K562 (cell line): Measurements from ENCODE around the gene PLTP. TPM values are rescaled to one million over a fixed set of nuclear protein-coding genes. Genes with fewer than 3 reads are reported as not detected.
A peak's percentile ranks its signal among the peaks of the same experiment; 100 is the strongest.

Experiments used
- ATAC-seq: fragments of 200-7000 bp; cut with Tn5 transposase; 3 replicates; pipeline ENCODE4 v1.9.1; 2020; ENCODE audit warnings: moderate library complexity
- Bru-seq: library from RNA; stranded (reverse); fragments of 400-500 nt; gene quantifications from one replicate; lab custom pipeline; 2021; lab: Mats Ljungman, UMichigan
- BruChase-seq, 2 experiments: library from RNA; stranded (reverse); fragments of 400-500 nt; gene quantifications; one replicate each; lab custom pipeline; 2021; lab: Mats Ljungman, UMichigan
- BruUV-seq: library from RNA; stranded (reverse); fragments of 400-500 nt; replicated peaks from 2 replicates; lab custom pipeline; 2021; lab: Mats Ljungman, UMichigan
- CTCF ChIA-PET: fragments of 300-600 bp; formaldehyde crosslinking; extraction: SDS; loops from one replicate; lab custom pipeline; 2021; ENCODE audit warnings: low intra/inter-chr PET ratio; lab: Yijun Ruan, JAX
- POLR2A ChIA-PET: fragments of 300-600, 350-650 bp; sonication (Branson Sonifier 250); formaldehyde crosslinking; extraction: SDS; loops from one replicate; lab custom pipeline; 2021; ENCODE audit warnings: antibody characterized with exemption, inconsistent platforms; lab: Yijun Ruan, JAX
- DNase-seq, 4 experiments: peaks; one replicate each; pipeline versions ENCODE4 v3.0.0 to v3.0.0-alpha.2; 2011 to 2018; ENCODE audit warnings: low spot score in 3 of 4, mixed read lengths in 3 of 4; ENCODE audit errors: extremely low read depth in 1 of 4
- FAIRE-seq: peaks from 2 replicates; lab custom pipeline; 2011; peaks lifted over from hg19 to GRCh38; lab: Jason Lieb, UNC
- H2AFZ ChIP-seq: 2 replicates; pipeline ENCODE4 v1.6.0; 2011; ENCODE audit warnings: low read depth, low read length, control low read depth, inconsistent platforms
- H3K27ac ChIP-seq: fragments of 200-600 bp; 3 replicates; pipeline ENCODE4 v1.8.0; 2011; ENCODE audit warnings: low read depth, mild to moderate bottlenecking, control low read depth, inconsistent platforms, low read length, moderate library complexity, mixed read lengths; ENCODE audit errors: extremely low read depth
- H3K27me3 ChIP-seq, 2 experiments: fragments of 300-600 bp in 1 of 2; 2 replicates in 1 of 2; 3 replicates in 1 of 2; pipeline versions ENCODE4 v1.6.0 to v1.8.0; 2011; ENCODE audit warnings: inconsistent platforms in 2 of 2, low read length in 2 of 2, mild to moderate bottlenecking in 1 of 2, mixed read lengths in 1 of 2, moderate library complexity in 1 of 2; ENCODE audit not compliant: control insufficient read depth in 2 of 2, insufficient read depth in 2 of 2
- H3K36me3 ChIP-seq: fragments of 300-600 bp; 3 replicates; pipeline ENCODE4 v1.8.0; 2011; ENCODE audit warnings: mild to moderate bottlenecking, low read length, inconsistent platforms; ENCODE audit not compliant: control insufficient read depth, insufficient read depth
- H3K4me1 ChIP-seq, 2 experiments: fragments of 200-600 bp in 1 of 2; replicated peaks in 1 of 2; 2 replicates in 1 of 2; 3 replicates in 1 of 2; pipeline versions ENCODE4 v1.5.1 to v1.8.0; 2011; ENCODE audit warnings: inconsistent platforms in 2 of 2, low read length in 2 of 2, mild to moderate bottlenecking in 1 of 2, mixed read lengths in 1 of 2, moderate library complexity in 1 of 2; ENCODE audit not compliant: control insufficient read depth in 2 of 2, insufficient read depth in 2 of 2
- H3K4me2 ChIP-seq: 2 replicates; pipeline ENCODE4 v1.6.1; 2011; ENCODE audit warnings: low read length, control low read depth, inconsistent platforms, mixed read lengths; ENCODE audit not compliant: insufficient read depth
- H3K4me3 ChIP-seq: fragments of 200-600 bp; sonication (generic), shearing (Covaris generic); 2 replicates; pipeline ENCODE4 v1.5.1; 2016; ENCODE audit warnings: control low read depth, inconsistent platforms
- H3K79me2 ChIP-seq: fragments of 200-600 bp; 3 replicates; pipeline ENCODE4 v1.8.0; 2011; ENCODE audit warnings: low read length, inconsistent platforms; ENCODE audit not compliant: control insufficient read depth, insufficient read depth
- H3K9ac ChIP-seq, 2 experiments: 2 replicates each; pipeline versions ENCODE4 v1.6.0 to v1.6.1; 2011; ENCODE audit warnings: low read depth in 2 of 2, low read length in 2 of 2, control low read depth in 1 of 2, inconsistent platforms in 1 of 2, mild to moderate bottlenecking in 1 of 2, mixed read lengths in 1 of 2; ENCODE audit not compliant: insufficient read depth in 1 of 2
- H3K9me1 ChIP-seq: one replicate; pipeline ENCODE4 v1.6.0; 2011; ENCODE audit warnings: inconsistent platforms, mild to moderate bottlenecking, low read length, moderate library complexity; ENCODE audit not compliant: control insufficient read depth, insufficient read depth
- H3K9me3 ChIP-seq: replicated peaks from 2 replicates; pipeline ENCODE4 v1.5.1; 2011; ENCODE audit warnings: low read depth, low read length, inconsistent platforms; ENCODE audit not compliant: control insufficient read depth, insufficient read depth
- H4K20me1 ChIP-seq: replicated peaks from 2 replicates; pipeline ENCODE4 v1.6.1; 2011; ENCODE audit warnings: low read length, inconsistent platforms, mixed read lengths; ENCODE audit not compliant: control insufficient read depth, insufficient read depth
- CC2D1A ChIP-seq: fragments of 450-650 bp; IDR thresholded peaks from 2 replicates; pipeline ENCODE4 v1.6.1; 2017; ENCODE audit warnings: mild to moderate bottlenecking
- E2F6 ChIP-seq, 2 experiments: IDR thresholded peaks; 2 replicates each; pipeline ENCODE4 v1.6.1; 2011; ENCODE audit warnings: borderline replicate concordance in 1 of 2, control low read depth in 1 of 2, low read depth in 1 of 2, low read length in 1 of 2, mild to moderate bottlenecking in 1 of 2, mixed read lengths in 1 of 2, moderate library complexity in 1 of 2; ENCODE audit not compliant: insufficient read depth in 1 of 2, insufficient read length in 1 of 2, poor library complexity in 1 of 2, severe bottlenecking in 1 of 2; ENCODE audit errors: extremely low read depth in 1 of 2
- MCM7 ChIP-seq, 2 experiments: fragments of 450-650 bp; IDR thresholded peaks; 2 replicates each; pipeline ENCODE4 v1.6.1; 2016 to 2018
- NCOA4 ChIP-seq: fragments of 450-650 bp; IDR thresholded peaks from 2 replicates; pipeline ENCODE4 v1.6.1; 2018; ENCODE audit warnings: mild to moderate bottlenecking; ENCODE audit not compliant: partially characterized antibody
- POLR2G ChIP-seq: fragments of 200-400 bp; formaldehyde crosslinking; IDR thresholded peaks from 2 replicates; pipeline ENCODE4 v1.6.1; 2017; ENCODE audit warnings: low read depth, mild to moderate bottlenecking, antibody characterized with exemption, low read length, moderate library complexity
- TAF1 ChIP-seq: IDR thresholded peaks from 2 replicates; pipeline ENCODE4 v1.6.1; 2011; ENCODE audit warnings: mild to moderate bottlenecking, low read length, moderate library complexity; ENCODE audit not compliant: insufficient read depth, control insufficient read depth, severe bottlenecking; ENCODE audit errors: extremely low read depth
- USF2 ChIP-seq: sonication (generic); formaldehyde crosslinking; IDR thresholded peaks from 2 replicates; pipeline ENCODE4 v1.5.0; 2020; ENCODE audit warnings: missing genetic modification reagents
- ZNF217 ChIP-seq: sonication (generic); formaldehyde crosslinking; IDR thresholded peaks from 2 replicates; pipeline ENCODE4 v1.8.0; 2022; ENCODE audit warnings: mild to moderate bottlenecking, missing genetic modification reagents
- ZNF511 ChIP-seq: sonication (generic); formaldehyde crosslinking; IDR thresholded peaks from 2 replicates; pipeline ENCODE4 v1.8.0; 2022; ENCODE audit warnings: mild to moderate bottlenecking, missing genetic modification reagents
- WGBS: fragments of 100-300 bp; shearing (Covaris generic); methylation state at CpG from one replicate; pipeline ENCODE4 v1.1.6; 2016; ENCODE audit warnings: low coverage, mixed read lengths; ENCODE audit not compliant: insufficient coverage; ENCODE audit errors: missing lambda C conversion rate; 5-methylcytosine and 5-hydroxymethylcytosine counted together
- in situ Hi-C: fragments of 300-500 bp; cut with MboI; formaldehyde crosslinking; loops from 4 replicates; pipeline ENCODE4 v1.15.0; 2018; ENCODE audit warnings: inconsistent platforms, mixed read lengths
- intact Hi-C: fragments of 100-400 bp; cut with micrococcal nuclease; formaldehyde crosslinking; loops from 2 replicates; pipeline ENCODE4 v1.14.2; 2022
- long read RNA-seq, 3 experiments: library from polyadenylated mRNA in 2 of 3; library from RNA in 1 of 3; unstranded in 2 of 3; stranded (forward) in 1 of 3; transcript quantifications; one replicate each; pipeline ENCODE4 v2.0.0, GENCODE V29; 2019 to 2022
- polyA minus RNA-seq, 3 experiments: library from RNA; depleted of rRNA, polyadenylated mRNA; stranded (reverse); fragments of >200 nt; gene quantifications; 2 replicates each; pipeline ENCODE4 v1.2.3, GENCODE V29; 2011
- polyA plus RNA-seq, 8 experiments: library from polyadenylated mRNA; depleted of rRNA in 4 of 8; stranded (reverse) in 5 of 8; unstranded in 3 of 8; fragments of >200 nt; fragmentation: Nextera tagmentation in 2 of 8; fragmentation: Illumina TruSeq in 1 of 8; extraction: Ambion mirVana in 2 of 8; extraction: Trizol in 1 of 8; gene quantifications; 2 replicates each; pipeline versions ENCODE4 v1.2.1 to v1.2.3, GENCODE V29; 2011 to 2014; ENCODE audit warnings: inconsistent platforms in 1 of 8, missing spikeins in 1 of 8
- total RNA-seq, 7 experiments: library from RNA; depleted of rRNA in 6 of 7; stranded (reverse); fragments of >200 nt in 6 of 7; fragmentation: Illumina TruSeq in 2 of 7; extraction: Trizol in 2 of 7; gene quantifications; 2 replicates each; pipeline versions ENCODE4 v1.2.1 to v1.2.3, GENCODE V29; 2011 to 2021; ENCODE audit warnings: low replicate concordance in 1 of 7

Gene PLTP
- total RNA-seq (2011; cell fraction: chromatin; rRNA removed; ENCODE audit: low replicate concordance) = 8.2 and 29.4 TPM in 2 replicates
- 32.4 and 37.9 TPM in 2 replicates for total RNA-seq (2011; cell fraction: nucleolus; rRNA removed)
- total RNA-seq (2011; cell fraction: nucleoplasm; rRNA removed) = 20.8 and 24.0 TPM in 2 replicates
- 18.6 and 28.2 TPM in 2 replicates for total RNA-seq (2014; rRNA removed)
- total RNA-seq (2014; rRNA removed; fragmentation: Illumina TruSeq; extraction: Trizol) = 5.5 and 9.1 TPM in 2 replicates
- total RNA-seq (2015; rRNA removed; fragmentation: Illumina TruSeq; extraction: Trizol) = 16.8 and 17.6 TPM in 2 replicates
- 28.7 and 29.3 TPM in 2 replicates for total RNA-seq (2021)
- 12.2 and 24.1 TPM in 2 replicates for polyA plus RNA-seq (2011; rRNA removed)
- 41.5 and 45.1 TPM in 2 replicates for polyA plus RNA-seq (2011; cell fraction: cytosol; rRNA removed)
- 26.5 and 28.2 TPM in 2 replicates for polyA plus RNA-seq (2011; cell fraction: nucleus; rRNA removed)
- polyA plus RNA-seq (2012) = 30.0 and 78.8 TPM in 2 replicates
- polyA plus RNA-seq (2014; fragmentation: Illumina TruSeq; extraction: Trizol) = 25.8 and 26.5 TPM in 2 replicates
- 1 to 10 TPM; 2.8 to 6.6 TPM for polyA plus RNA-seq (2014; fragmentation: Nextera tagmentation; extraction: Ambion mirVana)
- polyA plus RNA-seq (2014; rRNA removed) = 24.5 and 25.6 TPM in 2 replicates
- 8.0 and 8.4 TPM in 2 replicates for polyA minus RNA-seq (2011; rRNA and poly(A)+ RNA removed)
- polyA minus RNA-seq (2011; cell fraction: cytosol; rRNA and poly(A)+ RNA removed) = 11.8 and 17.6 TPM in 2 replicates
- polyA minus RNA-seq (2011; cell fraction: nucleus; rRNA and poly(A)+ RNA removed) = 8.2 and 11.1 TPM in 2 replicates
- Bru-seq, nascent RNA = percentile 61 among the genes with signal in this experiment
- BruChase-seq, experiment 1, labeled RNA remaining after a 2-hour chase = percentile 52 among the genes with signal in this experiment
- percentile 49 among the genes with signal in this experiment for BruChase-seq, experiment 2, labeled RNA remaining after a 6-hour chase
- long read RNA-seq, experiment 1, transcript PLTP-203 (16 exons, 1,743 nt) = major isoform, 15 of 48 reads
- long read RNA-seq, experiment 1, partial matches to known transcripts = 19 of 48 reads
- long read RNA-seq, experiment 1, other reads (novel, unspliced or antisense) = 8 of 48 reads
- long read RNA-seq, experiment 2, transcript PLTP-203 (16 exons, 1,743 nt) = major isoform, 23 of 45 reads
- long read RNA-seq, experiment 2, partial matches to known transcripts = 16 of 45 reads
- long read RNA-seq, experiment 2, other reads (novel, unspliced or antisense) = 4 of 45 reads
- long read RNA-seq, experiment 3, transcript PLTP-203 (16 exons, 1,743 nt) = major isoform, 15 of 24 reads
- long read RNA-seq, experiment 3, partial matches to known transcripts = 5 of 24 reads
- long read RNA-seq, experiment 3, other reads (novel, unspliced or antisense) = 1 of 24 reads

GRCh38 chr20:45911486-45912343 lies at the start of gene PLTP:
PLTP (minus strand) TSS chr20:45912155; CDS start chr20:45911452, 703 bp downstream.
- peak within 1 kb of the TSS; percentile 63 to 94 for H3K9ac ChIP-seq
- H4K20me1 ChIP-seq = no peaks in the 10 kb centered on the region
- H3K79me2 ChIP-seq = peaks cover 15% of the 10 kb centered on the region
- FAIRE-seq (no peak), ATAC-seq (0 out of 3 replicates have a peak, but pooled peaks have one; percentile 3), DNase-seq (peak in 3 of 4 experiments; percentile 45 to 48 (median 47))
- H3K4me1 ChIP-seq = peaks cover 24 to 44% of the 10 kb centered on the region in 2 experiments
- CTCF ChIA-PET = no interaction called here
- H3K27me3 ChIP-seq = no peaks in the 10 kb centered on the region
- H3K27ac ChIP-seq = peak within 1 kb of the TSS; percentile 89
- in situ Hi-C loops = no loop called here
- no peaks in the 10 kb centered on the region for H3K9me1 ChIP-seq
- peak within 1 kb of the TSS; percentile 82 for H3K4me2 ChIP-seq
- POLR2A ChIA-PET = interaction anchor here (0.6 to 2.3 kb wide), 6 partner anchors 8 to 518 kb away, joined by 3 to 11 read pairs (median 4); no protein-coding TSS in a partner anchor
- intact Hi-C loops = no loop called here
- H3K36me3 ChIP-seq = peaks cover 9% of the 10 kb centered on the region; the same call in 1 of the 3 replicates
- peak within 1 kb of the TSS; percentile 48 for H3K4me3 ChIP-seq
- peak within 1 kb of the TSS; percentile 92 for H2AFZ ChIP-seq
- 47% methylated on average over 49 of the region's 58 CpGs for WGBS
- TSS peak; percentile 99 for BruUV-seq
- H3K9me3 ChIP-seq = no peaks in the 10 kb centered on the region
- no peak for TF ChIP-seq NCOA4
- peak; percentile 7 for TF ChIP-seq TAF1
- TF ChIP-seq USF2 (CRISPR knock-in tag) = peak; percentile 58
- TF ChIP-seq E2F6 (IDR thresholded peaks at IDR 0.05; ENCODE audit: borderline replicate concordance in 1 of 2, extremely low read depth in 1 of 2, insufficient read depth in 1 of 2, insufficient read length in 1 of 2, low read depth in 1 of 2, low read length in 1 of 2, poor library complexity in 1 of 2, severe bottlenecking in 1 of 2) = peak in 1 of 2 experiments; percentile 44
- no peak for TF ChIP-seq MCM7 (IDR thresholded peaks at IDR 0.05)
- peak; percentile 76 for TF ChIP-seq POLR2G
- TF ChIP-seq CC2D1A = no peak
- TF ChIP-seq ZNF217 (CRISPR knock-in tag) = no peak
- no peak for TF ChIP-seq ZNF511 (CRISPR knock-in tag)
